CD4-positive, CD25-positive, alpha-beta regulatory T cell (primary cell): ENCODE results near the gene SYCE3. TPM values are rescaled to one million over a fixed set of nuclear protein-coding genes. Genes with fewer than 3 reads are reported as not detected.

ENCODE experiments used
- ATAC-seq, 2 donors: fragments of 150-1000 bp; cut with Tn5 transposase; one replicate each; pipeline ENCODE4 v1.10.0; 2021; ENCODE audit warnings: low read depth in 2 of 2, moderate number of reproducible peaks in 2 of 2, moderate library complexity in 1 of 2
- DNase-seq, 3 donors: peaks; one replicate each; pipeline versions ENCODE4 v3.0.0 to v3.0.0-alpha.2; 2012 to 2022; ENCODE audit warnings: mixed read lengths in 1 of 3
- H3K27ac ChIP-seq: one replicate; pipeline ENCODE4 v1.7.0; 2013; ENCODE audit warnings: mild to moderate bottlenecking, low read length; ENCODE audit not compliant: insufficient read depth, poor library complexity, severe bottlenecking
- H3K27me3 ChIP-seq: one replicate; pipeline ENCODE4 v1.7.0; 2013; ENCODE audit warnings: low read length; ENCODE audit not compliant: control insufficient read depth, insufficient read depth
- H3K36me3 ChIP-seq: one replicate; pipeline ENCODE4 v1.7.0; 2013; ENCODE audit warnings: mild to moderate bottlenecking, low read length, moderate library complexity; ENCODE audit not compliant: control insufficient read depth, insufficient read depth
- H3K4me1 ChIP-seq: 2 replicates; pipeline ENCODE4 v1.7.0; 2013; ENCODE audit warnings: mild to moderate bottlenecking, low read length; ENCODE audit not compliant: insufficient read depth, control insufficient read depth, poor library complexity, severe bottlenecking
- H3K4me3 ChIP-seq: one replicate; pipeline ENCODE4 v1.7.0; 2013; ENCODE audit warnings: low read depth, mild to moderate bottlenecking, low read length, moderate library complexity
- H3K9me3 ChIP-seq, 2 experiments: 1 replicate in 1 of 2; 2 replicates in 1 of 2; pipeline ENCODE4 v1.7.0; 2013; ENCODE audit warnings: low read length in 2 of 2, mild to moderate bottlenecking in 1 of 2, moderate library complexity in 1 of 2; ENCODE audit not compliant: control insufficient read depth in 2 of 2
- H3K27ac Mint-ChIP-seq, 3 donors: one replicate each; pipeline ENCODE4 v1.8.0; 2020 to 2022; ENCODE audit warnings: mild to moderate bottlenecking in 3 of 3, mixed read lengths in 3 of 3, moderate library complexity in 2 of 3
- H3K27me3 Mint-ChIP-seq: one replicate; pipeline ENCODE4 v1.8.0; 2022; ENCODE audit warnings: mild to moderate bottlenecking, mixed read lengths
- H3K36me3 Mint-ChIP-seq: one replicate; pipeline ENCODE4 v1.8.0; 2020; ENCODE audit warnings: mixed read lengths
- H3K4me1 Mint-ChIP-seq, 4 donors: one replicate each; pipeline ENCODE4 v1.8.0; 2020 to 2022; ENCODE audit warnings: mixed read lengths in 4 of 4, mild to moderate bottlenecking in 1 of 4
- H3K4me3 Mint-ChIP-seq, 4 donors: one replicate each; pipeline ENCODE4 v1.8.0; 2020 to 2022; ENCODE audit warnings: mild to moderate bottlenecking in 4 of 4, mixed read lengths in 4 of 4, moderate library complexity in 3 of 4
- H3K9me3 Mint-ChIP-seq, 7 donors: one replicate each; pipeline ENCODE4 v1.8.0; 2020 to 2022; ENCODE audit warnings: mixed read lengths in 7 of 7, mild to moderate bottlenecking in 3 of 7, moderate library complexity in 2 of 7
- polyA plus RNA-seq, 4 donors: library from polyadenylated mRNA; unstranded; fragments of 300-500 nt; fragmentation: Illumina TruSeq; gene quantifications; one replicate each; pipeline ENCODE4 v1.2.3, GENCODE V29; 2021
- total RNA-seq: library from RNA; stranded (reverse); gene quantifications from one replicate; pipeline ENCODE4 v1.2.3, GENCODE V29; 2022

SYCE3 gene
- total and polyA plus RNA-seq, 5 donors from 2014 or later: not detected

DNA sequence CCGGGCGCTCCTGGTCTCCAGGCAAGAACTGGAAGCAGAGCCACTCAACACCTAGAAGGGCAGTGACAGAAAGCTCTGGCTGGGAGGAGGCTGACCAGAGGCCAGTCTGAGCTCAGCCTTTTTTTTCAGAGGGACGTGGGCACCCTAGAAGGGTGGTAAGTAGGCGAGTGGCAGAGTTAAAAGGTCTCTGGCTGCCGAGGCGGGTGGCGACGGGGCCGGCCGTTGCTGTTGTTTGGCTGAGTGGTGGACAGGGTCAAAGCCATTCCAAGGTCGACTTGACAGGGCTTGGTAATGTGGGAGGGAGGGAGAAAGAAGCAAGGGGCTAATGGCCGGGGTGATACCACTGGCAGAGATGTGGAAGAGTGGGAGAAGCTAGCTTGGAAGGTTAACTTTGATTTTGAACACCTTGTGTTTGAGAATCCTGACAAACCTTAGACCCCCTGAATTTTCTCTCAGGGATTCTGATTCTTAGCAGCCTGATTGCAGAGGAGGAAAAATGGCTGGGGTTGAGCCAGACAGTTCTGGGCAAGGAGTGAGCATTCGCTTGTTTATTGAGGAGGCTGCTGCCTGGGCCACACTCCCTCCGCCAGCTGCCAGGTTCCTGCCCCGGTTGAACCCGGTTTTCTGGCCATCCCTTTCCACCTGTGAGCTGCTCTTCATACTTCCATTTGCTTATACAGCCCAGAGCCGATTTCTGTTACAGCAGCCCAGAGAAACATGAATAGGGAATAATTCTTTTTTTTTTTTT, 868 bp upstream of the SYCE3 start:
- H3K4me3 ChIP-seq: peak overlapping the region; percentile 69
- Mint-ChIP-seq H3K4me3 (peak overlapping the region; percentile 92 to 95 (median 94)), H3K36me3 (peaks cover 3% of the 10 kb centered on the region), H3K27ac (peak overlapping the region; percentile 88 to 94 (median 90)), H3K27me3 (peaks cover 20% of the 10 kb centered on the region), H3K4me1 (peaks cover 0 to 23% (median 15%) of the 10 kb centered on the region in 4 donors), H3K9me3 (peaks cover 0 to 2% (median 0%) of the 10 kb centered on the region in 7 donors)
- peaks cover 10% of the 10 kb centered on the region for H3K4me1 ChIP-seq
- H3K36me3 ChIP-seq: peaks cover 2% of the 10 kb centered on the region
- peak overlapping the region; percentile 55 for H3K27ac ChIP-seq
- ATAC-seq (no peak), DNase-seq (no peak)
- H3K9me3 ChIP-seq: no peaks in the 10 kb centered on the region
- H3K27me3 ChIP-seq: no peaks in the 10 kb centered on the region

DNA sequence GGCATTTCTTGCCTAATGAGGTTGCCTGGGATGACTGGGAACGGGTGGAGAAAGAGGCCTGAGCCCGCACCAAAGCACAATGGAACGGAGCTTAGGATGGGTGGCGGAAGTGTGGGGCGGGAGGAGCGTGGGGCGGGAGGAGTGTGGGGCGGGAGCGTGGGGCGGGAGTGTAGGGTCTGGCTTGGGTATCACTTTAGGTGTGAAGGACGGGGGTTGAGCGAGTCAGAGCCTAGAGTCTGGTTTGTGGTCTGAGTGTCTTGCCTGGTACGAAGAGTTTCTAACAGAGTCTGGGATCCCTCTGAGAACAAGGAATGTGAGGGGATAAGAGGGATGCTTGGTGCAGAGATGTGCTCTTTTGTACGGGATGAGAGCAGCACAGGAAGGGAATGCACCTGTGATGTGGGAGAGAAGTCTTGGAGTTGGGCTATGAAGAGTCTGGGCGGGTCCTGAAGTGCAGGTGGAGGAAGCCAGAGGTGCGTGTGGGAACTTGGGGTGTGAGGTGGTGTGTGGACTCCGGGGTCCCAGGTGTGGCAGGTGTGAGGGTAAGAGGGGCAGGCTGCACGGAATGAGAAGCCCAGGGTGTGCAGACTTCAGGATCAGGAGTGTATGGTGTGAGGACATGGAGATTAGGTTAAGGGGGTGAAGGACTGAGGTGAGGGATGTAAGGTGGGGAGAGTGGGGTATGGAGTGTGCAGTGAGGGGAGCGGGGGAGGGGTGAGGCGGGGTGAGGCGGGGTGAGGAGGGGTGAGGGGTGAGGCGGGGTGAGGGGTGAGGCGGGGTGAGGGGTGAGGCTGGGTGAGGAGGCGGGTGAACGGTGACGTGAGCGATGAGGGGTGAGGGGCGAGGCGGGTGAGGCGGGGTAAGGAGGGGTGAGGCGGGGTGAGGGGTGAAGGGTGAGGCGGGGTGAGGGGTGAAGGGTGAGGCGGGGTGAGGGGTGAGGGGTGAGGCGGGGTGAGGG, 1.0 kb downstream of the SYCE3 start:
- Mint-ChIP-seq H3K9me3 (peaks cover 0 to 2% (median 0%) of the 10 kb centered on the region in 7 donors), H3K36me3 (no peaks in the 10 kb centered on the region), H3K4me3 (peak overlapping the region; percentile 62 to 91 (median 84)), H3K27me3 (peaks cover 22% of the 10 kb centered on the region), H3K4me1 (peaks cover 0 to 23% (median 15%) of the 10 kb centered on the region in 4 donors), H3K27ac (peak overlapping the region in 2 of 3 donors; percentile 2 to 36)
- no peaks in the 10 kb centered on the region for H3K27me3 ChIP-seq
- H3K36me3 ChIP-seq: no peaks in the 10 kb centered on the region
- no peaks in the 10 kb centered on the region for H3K9me3 ChIP-seq
- no peak overlapping the region for H3K4me3 ChIP-seq
- DNase-seq: no peak
- H3K4me1 ChIP-seq: peaks cover 10% of the 10 kb centered on the region
- no peak for ATAC-seq
- H3K27ac ChIP-seq: no peak overlapping the region

DNA sequence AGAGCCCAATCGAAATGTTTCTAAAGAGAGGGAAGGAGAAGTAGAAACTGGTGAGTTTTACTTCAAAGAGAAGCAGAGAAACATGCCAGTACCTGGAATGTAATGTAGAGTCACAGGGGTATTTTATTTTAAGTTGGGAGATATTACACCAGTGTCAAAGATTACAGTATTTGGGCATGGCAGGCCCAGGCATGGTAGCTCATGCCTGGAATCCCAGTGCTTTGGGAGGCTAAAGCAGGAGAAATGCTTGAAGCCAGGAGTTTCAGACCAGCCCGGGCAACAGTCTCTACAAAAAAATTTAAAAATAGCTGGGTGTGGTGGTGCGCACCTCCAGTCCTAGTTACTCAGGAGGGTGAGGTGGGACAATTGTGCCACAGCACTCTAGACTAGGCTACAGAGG, 2.7 kb downstream of the SYCE3 start:
- peaks cover 22% of the 10 kb centered on the region for H3K27me3 Mint-ChIP-seq
- no peaks in the 10 kb centered on the region for H3K36me3 Mint-ChIP-seq
- no peak overlapping the region for H3K4me3 ChIP-seq
- no peak overlapping the region for H3K27ac ChIP-seq
- H3K9me3 ChIP-seq: no peaks in the 10 kb centered on the region
- ATAC-seq (no peak), DNase-seq (no peak)
- no peak overlapping the region for H3K27ac Mint-ChIP-seq
- no peaks in the 10 kb centered on the region for H3K27me3 ChIP-seq
- H3K9me3 Mint-ChIP-seq: peaks cover 0 to 2% (median 0%) of the 10 kb centered on the region in 7 donors
- H3K4me3 Mint-ChIP-seq: peak overlapping the region in 1 of 4 donors; percentile 85
- no peaks in the 10 kb centered on the region for H3K36me3 ChIP-seq
- peaks cover 10% of the 10 kb centered on the region for H3K4me1 ChIP-seq
- peaks cover 0 to 23% (median 15%) of the 10 kb centered on the region in 4 donors for H3K4me1 Mint-ChIP-seq

DNA sequence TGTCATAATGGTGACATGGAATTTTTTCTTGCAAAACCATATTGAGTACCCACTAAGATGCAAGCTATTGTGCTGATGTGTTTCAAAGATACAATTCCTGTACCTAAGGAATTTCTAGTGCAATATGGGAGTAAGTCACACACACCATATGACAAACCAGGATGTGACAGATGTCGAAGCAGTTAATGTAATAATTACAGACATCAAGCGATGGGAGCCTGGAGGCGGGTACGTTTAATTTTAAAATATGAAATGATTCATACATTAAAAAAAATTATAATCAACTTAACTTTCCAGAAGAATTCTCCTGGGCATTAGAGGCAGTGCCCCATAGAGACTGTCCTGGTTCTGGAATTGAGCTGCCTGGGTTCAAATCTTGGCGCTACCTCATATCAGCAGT, 6.0 kb downstream of the SYCE3 start:
- ATAC-seq (no peak), DNase-seq (no peak)
- Mint-ChIP-seq H3K27me3 (peaks cover 16% of the 10 kb centered on the region), H3K36me3 (no peaks in the 10 kb centered on the region), H3K27ac (no peak overlapping the region), H3K4me1 (peaks cover 0 to 10% (median 6%) of the 10 kb centered on the region in 4 donors), H3K4me3 (peak overlapping the region in 1 of 4 donors; percentile 14), H3K9me3 (peaks cover 0 to 2% (median 0%) of the 10 kb centered on the region in 7 donors)
- Histone ChIP-seq H3K27ac (no peak overlapping the region), H3K4me3 (no peak overlapping the region), H3K36me3 (no peaks in the 10 kb centered on the region), H3K27me3 (no peaks in the 10 kb centered on the region), H3K4me1 (no peaks in the 10 kb centered on the region), H3K9me3 (no peaks in the 10 kb centered on the region)

DNA sequence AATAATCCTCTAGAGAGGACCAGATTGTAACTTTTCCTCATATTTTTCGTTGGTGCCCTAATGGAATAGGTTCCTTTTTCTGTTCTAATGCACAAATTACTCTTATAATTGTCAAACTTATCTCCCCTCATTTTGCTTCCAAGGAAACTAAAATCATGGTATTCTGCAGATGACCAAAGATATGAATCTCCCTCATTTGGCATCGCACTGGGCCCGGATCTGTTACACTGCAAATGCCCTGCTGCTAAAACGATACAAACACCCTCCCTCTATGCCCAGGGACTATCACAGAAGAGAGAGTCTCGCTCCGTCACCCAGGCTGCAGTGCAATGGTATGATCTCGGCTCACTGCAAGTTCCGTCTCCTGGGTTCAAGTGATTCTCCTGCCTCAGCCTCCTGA, 9.4 kb downstream of the SYCE3 start:
- DNase-seq: no peak
- Histone ChIP-seq H3K27me3 (no peaks in the 10 kb centered on the region), H3K4me3 (no peak overlapping the region), H3K27ac (no peak overlapping the region), H3K36me3 (no peaks in the 10 kb centered on the region), H3K4me1 (peaks cover 22% of the 10 kb centered on the region), H3K9me3 (no peaks in the 10 kb centered on the region)
- ATAC-seq: no peak
- Mint-ChIP-seq H3K36me3 (no peaks in the 10 kb centered on the region), H3K9me3 (no peaks in the 10 kb centered on the region), H3K27ac (no peak overlapping the region), H3K4me1 (peaks cover 0 to 24% (median 10%) of the 10 kb centered on the region in 4 donors), H3K4me3 (no peak overlapping the region), H3K27me3 (peaks cover 5% of the 10 kb centered on the region)

DNA sequence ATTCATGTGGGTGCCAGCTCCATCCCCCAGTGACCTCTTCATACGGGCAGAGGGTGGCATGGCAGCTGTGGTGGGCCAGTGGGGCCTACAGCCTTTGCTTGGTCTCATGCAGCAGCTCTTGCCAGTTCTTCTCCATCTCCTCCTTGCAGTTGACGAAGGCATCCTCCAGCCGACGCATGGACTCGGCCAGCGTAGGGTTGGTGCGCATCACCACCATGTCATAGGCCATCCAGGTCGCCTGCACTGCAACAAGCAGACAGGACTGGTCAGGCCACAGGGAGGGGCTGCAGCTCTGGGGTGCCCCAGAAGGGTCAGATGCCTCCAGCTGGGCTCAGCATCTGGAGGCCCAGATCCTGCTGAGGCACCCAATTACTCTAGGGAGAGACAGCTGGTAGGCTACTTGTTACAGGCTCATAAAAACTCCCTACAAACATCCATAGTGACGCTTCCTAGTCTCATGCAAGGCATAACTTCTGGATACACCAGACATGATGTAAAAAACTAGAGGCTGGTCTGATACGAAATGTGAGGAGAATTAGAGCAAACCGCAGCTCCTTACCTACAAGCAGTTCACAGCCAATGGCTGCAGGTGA, 11.5 kb downstream of the SYCE3 start:
- Mint-ChIP-seq H3K4me3 (peak overlapping the region; percentile 73 to 83 (median 80)), H3K27me3 (no peaks in the 10 kb centered on the region), H3K9me3 (no peaks in the 10 kb centered on the region), H3K36me3 (no peaks in the 10 kb centered on the region), H3K27ac (peak overlapping the region in 1 of 3 donors; percentile 69), H3K4me1 (peaks cover 0 to 29% (median 10%) of the 10 kb centered on the region in 4 donors)
- ATAC-seq: no peak
- H3K4me1 ChIP-seq: peaks cover 28% of the 10 kb centered on the region
- H3K27ac ChIP-seq: no peak overlapping the region
- no peak overlapping the region for H3K4me3 ChIP-seq
- no peaks in the 10 kb centered on the region for H3K9me3 ChIP-seq
- DNase-seq: no peak
- no peaks in the 10 kb centered on the region for H3K27me3 ChIP-seq
- no peaks in the 10 kb centered on the region for H3K36me3 ChIP-seq

DNA sequence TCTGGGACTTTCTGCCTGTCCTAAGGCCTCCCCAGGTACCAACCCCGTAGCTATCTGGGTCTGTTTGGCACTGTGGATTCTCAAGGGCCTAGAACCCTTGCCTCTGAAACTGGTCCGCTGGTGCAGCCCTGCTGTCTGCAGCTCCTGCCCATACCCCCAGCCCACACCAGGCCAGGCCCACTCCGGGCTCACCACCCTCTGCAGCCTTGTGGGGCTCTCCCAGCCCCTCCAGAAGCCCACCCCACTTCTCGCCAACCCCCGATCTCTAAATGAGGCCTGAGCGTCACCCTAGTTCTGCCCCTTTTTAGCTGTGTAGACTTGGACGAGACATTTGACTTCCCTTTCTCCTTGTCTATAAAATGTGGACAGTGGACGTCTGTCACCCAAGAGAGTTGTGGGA, 12.3 kb downstream of the SYCE3 start:
- H3K36me3 Mint-ChIP-seq: no peaks in the 10 kb centered on the region
- no peaks in the 10 kb centered on the region for H3K36me3 ChIP-seq
- peak overlapping the region; percentile 1 for H3K27ac ChIP-seq
- H3K9me3 ChIP-seq: no peaks in the 10 kb centered on the region
- peak overlapping the region; percentile 47 to 84 (median 80) for H3K4me3 Mint-ChIP-seq
- H3K9me3 Mint-ChIP-seq: no peaks in the 10 kb centered on the region
- no peaks in the 10 kb centered on the region for H3K27me3 Mint-ChIP-seq
- peaks cover 36% of the 10 kb centered on the region for H3K4me1 ChIP-seq
- ATAC-seq (no peak), DNase-seq (no peak)
- no peak overlapping the region for H3K4me3 ChIP-seq
- H3K27ac Mint-ChIP-seq: peak overlapping the region; percentile 65 to 81 (median 69)
- H3K27me3 ChIP-seq: no peaks in the 10 kb centered on the region
- H3K4me1 Mint-ChIP-seq: peaks cover 0 to 38% (median 13%) of the 10 kb centered on the region in 4 donors
